ENCODE measurements around the gene STX2.

Gene STX2

GRCh38 chr12:130762319-130762675, 76.8 kb downstream of the STX2 start (continued):
- no peak for TF ChIP-seq ZC3H10 (CRISPR knock-in tag; IDR thresholded peaks at IDR 0.05)
- no peak for TF ChIP-seq ESRRG (CRISPR knock-in tag; IDR thresholded peaks at IDR 0.05)

GRCh38 chr12:130761537-130762318, 77.3 kb downstream of the STX2 start:
- ATAC-seq = peak; percentile 37; the same call in 1 of the 3 replicates
- TF ChIP-seq ZFP3 (CRISPR knock-in tag; IDR thresholded peaks at IDR 0.05) = no peak
- no peak for TF ChIP-seq CSRNP3 (CRISPR knock-in tag; IDR thresholded peaks at IDR 0.05)
- no peak for TF ChIP-seq ZNF70 (CRISPR knock-in tag; IDR thresholded peaks at IDR 0.05)
- TF ChIP-seq PATZ1 (CRISPR knock-in tag; IDR thresholded peaks at IDR 0.05; ENCODE audit: borderline replicate concordance) = no peak
- no peak for TF ChIP-seq GLIS3 (CRISPR knock-in tag; IDR thresholded peaks at IDR 0.05)
- TF ChIP-seq POU6F1 (CRISPR knock-in tag; IDR thresholded peaks at IDR 0.05; ENCODE audit: borderline replicate concordance, low read depth) = no peak
- no peak for TF ChIP-seq BACH2 (CRISPR knock-in tag; IDR thresholded peaks at IDR 0.05; ENCODE audit: borderline replicate concordance)

- ATAC-seq = no peak
- no peak for TF ChIP-seq ISL1 (CRISPR knock-in tag; IDR thresholded peaks at IDR 0.05)
- TF ChIP-seq OSR1 (CRISPR knock-in tag; IDR thresholded peaks at IDR 0.05) = no peak
- TF ChIP-seq CREB5 (CRISPR knock-in tag; IDR thresholded peaks at IDR 0.05; ENCODE audit: low read depth) = no peak
- no peak for TF ChIP-seq PPARA (CRISPR knock-in tag; IDR thresholded peaks at IDR 0.05; ENCODE audit: borderline replicate concordance)
Observed at GRCh38 chr12:130754234-130754901, 84.7 kb downstream of the STX2 start.

GRCh38 chr12:130752692-130753230, 86.3 kb downstream of the STX2 start:
- no peak for ATAC-seq
- TF ChIP-seq OSR1 (CRISPR knock-in tag; IDR thresholded peaks at IDR 0.05) = no peak
- TF ChIP-seq ZFP3 (CRISPR knock-in tag; IDR thresholded peaks at IDR 0.05) = no peak
- TF ChIP-seq RARB (CRISPR knock-in tag; IDR thresholded peaks at IDR 0.05) = no peak
- TF ChIP-seq PPARA (CRISPR knock-in tag; IDR thresholded peaks at IDR 0.05; ENCODE audit: borderline replicate concordance) = no peak
- no peak for TF ChIP-seq ZNF70 (CRISPR knock-in tag; IDR thresholded peaks at IDR 0.05)
- no peak for TF ChIP-seq ZNF8 (CRISPR knock-in tag; IDR thresholded peaks at IDR 0.05)
- TF ChIP-seq CSRNP3 (CRISPR knock-in tag; IDR thresholded peaks at IDR 0.05) = no peak
- TF ChIP-seq BACH2 (CRISPR knock-in tag; IDR thresholded peaks at IDR 0.05; ENCODE audit: borderline replicate concordance) = no peak
- no peak for TF ChIP-seq ESRRG (CRISPR knock-in tag; IDR thresholded peaks at IDR 0.05)
- no peak for TF ChIP-seq TOX (CRISPR knock-in tag; IDR thresholded peaks at IDR 0.05; ENCODE audit: borderline replicate concordance)
- TF ChIP-seq TCF4 (CRISPR knock-in tag; IDR thresholded peaks at IDR 0.05; ENCODE audit: borderline replicate concordance) = no peak
- TF ChIP-seq ZNF565 (CRISPR knock-in tag; conservative IDR thresholded peaks at IDR 0.05; ENCODE audit: low read depth) = no peak
- TF ChIP-seq TSHZ2 (CRISPR knock-in tag; IDR thresholded peaks at IDR 0.05) = no peak
- TF ChIP-seq CREB5 (CRISPR knock-in tag; IDR thresholded peaks at IDR 0.05; ENCODE audit: low read depth) = no peak
- no peak for TF ChIP-seq ARNTL (CRISPR knock-in tag; IDR thresholded peaks at IDR 0.05; ENCODE audit: borderline replicate concordance, low read depth)
- TF ChIP-seq ISL1 (CRISPR knock-in tag; IDR thresholded peaks at IDR 0.05) = no peak

All from SK-N-SH treated with all-trans-retinoic acid at 6 μM for 48 hours (cell line).